A549 (cell line): ENCODE results near the gene LRRIQ1. TPM values are rescaled to one million over a fixed set of nuclear protein-coding genes. Genes with fewer than 3 reads are reported as not detected.

Experiments
- ATAC-seq, 2 experiments: fragments of 200-7000 bp in 1 of 2; fragments of >200 bp in 1 of 2; cut with Nextera tagmentation in 1 of 2; cut with Tn5 transposase in 1 of 2; 3 replicates each; pipeline versions ENCODE4 v1.8.0 to v1.9.1; 2018 to 2020; ENCODE audit warnings: mild to moderate bottlenecking in 1 of 2, moderate library complexity in 1 of 2
- CTCF ChIA-PET: fragments of 300-600 bp; sonication (Branson Sonifier 250); formaldehyde crosslinking; extraction: SDS; loops from one replicate; lab custom pipeline; 2021; ENCODE audit warnings: antibody characterized with exemption, inconsistent platforms; lab: Yijun Ruan, JAX
- POLR2A ChIA-PET: fragments of 350-600 bp; formaldehyde crosslinking; extraction: SDS; loops from one replicate; lab custom pipeline; 2021; ENCODE audit warnings: antibody characterized with exemption, inconsistent platforms; lab: Yijun Ruan, JAX
- DNase-seq, 2 experiments: peaks; one replicate each; pipeline versions ENCODE4 v3.0.0 to v3.0.0-alpha.2; 2011 to 2016; ENCODE audit warnings: low read depth in 1 of 2, low spot score in 1 of 2
- FAIRE-seq: peaks from 2 replicates; lab custom pipeline; 2011; peaks lifted over from hg19 to GRCh38; lab: Jason Lieb, UNC
- H3K27ac ChIP-seq, 2 experiments: fragments of >200 bp; sonication (Bioruptor Twin); formaldehyde crosslinking; 3 replicates each; pipeline ENCODE4 v1.5.1; 2016 to 2017
- H3K4me1 ChIP-seq: fragments of >200 bp; sonication (Bioruptor Twin); formaldehyde crosslinking; 3 replicates; pipeline ENCODE4 v1.6.1; 2016
- H3K4me2 ChIP-seq: fragments of >200 bp; sonication (Bioruptor Twin); formaldehyde crosslinking; 3 replicates; pipeline ENCODE4 v1.6.1; 2016
- H3K4me3 ChIP-seq: fragments of >200 bp; sonication (Bioruptor Twin); formaldehyde crosslinking; 3 replicates; pipeline ENCODE4 v1.5.1; 2016
- H3K9me3 ChIP-seq: fragments of >200 bp; sonication (Bioruptor Twin); formaldehyde crosslinking; 3 replicates; pipeline ENCODE4 v1.6.1; 2016
- EHMT2 ChIP-seq: fragments of 200-600 bp; sonication (generic); IDR thresholded peaks from 2 replicates; pipeline ENCODE4 v1.6.1; 2016; ENCODE audit warnings: antibody characterized with exemption, low read depth, mild to moderate bottlenecking, moderate library complexity
- HDAC2 ChIP-seq: fragments of 200-600 bp; sonication (generic); IDR thresholded peaks from 2 replicates; pipeline ENCODE4 v1.6.1; 2016
- HOXB5 ChIP-seq: fragments of 250-450 bp; sonication (Bioruptor Pico); IDR thresholded peaks from 2 replicates; pipeline ENCODE4 v1.5.0; 2020; ENCODE audit warnings: mild to moderate bottlenecking, moderate library complexity
- NPAS2 ChIP-seq: fragments of 250-450 bp; sonication (Bioruptor Pico); IDR thresholded peaks from 2 replicates; pipeline ENCODE4 v1.8.0; 2022; ENCODE audit warnings: mild to moderate bottlenecking, moderate library complexity, borderline replicate concordance
- TFCP2L1 ChIP-seq: fragments of 250-450 bp; sonication (Bioruptor Pico); IDR thresholded peaks from 2 replicates; pipeline ENCODE4 v1.5.0; 2021; ENCODE audit warnings: mild to moderate bottlenecking
- TP53 ChIP-seq: fragments of 250-450 bp; sonication (Bioruptor Pico); IDR thresholded peaks from 2 replicates; pipeline ENCODE4 v1.5.0; 2021; ENCODE audit warnings: mild to moderate bottlenecking, moderate library complexity
- WGBS: methylation state at CpG from one replicate; pipeline ENCODE4 v1.1.6; 2017; ENCODE audit errors: missing lambda C conversion rate; 5-methylcytosine and 5-hydroxymethylcytosine counted together
- polyA plus RNA-seq, 4 experiments: library from polyadenylated mRNA; depleted of rRNA in 3 of 4; stranded (reverse); fragments of >200 nt; fragmentation: RNase III in 1 of 4; extraction: RNeasy Plus Mini Kit Qiagen cat#74134 plus additional on column Dnase treatment in 1 of 4; gene quantifications; 2 replicates in 3 of 4; 3 replicates in 1 of 4; pipeline ENCODE4 v1.2.3, GENCODE V29; 2011 to 2017

Gene LRRIQ1
- polyA plus RNA-seq, 2 of the 4 experiments (the other 2 are of a cell fraction), result 1.4 to 3.7 TPM

GRCh38 chr12:85283560-85283959 lies 247.4 kb downstream of the LRRIQ1 start:
- FAIRE-seq (no peak), ATAC-seq (peak in 1 of 2 experiments; percentile 10; a peak in 1 of 6 replicates), DNase-seq (peak in 1 of 2 experiments; percentile 43)
- Histone ChIP-seq H3K27ac (peak overlapping the region; percentile 63 to 68), H3K4me2 (peak overlapping the region; percentile 95), H3K9me3 (no peaks in the 10 kb centered on the region), H3K4me1 (no peaks in the 10 kb centered on the region), H3K4me3 (peak overlapping the region; percentile 24; the same call in 2 of the 3 replicates)
- CTCF ChIA-PET, result interaction anchor here (1.1 kb wide), 1 partner anchor 12 kb away, joined by 3 read pairs; no protein-coding TSS in a partner anchor
- POLR2A ChIA-PET, result no interaction called here
- TF ChIP-seq TP53 (CRISPR knock-in tag), result no peak
- no peak for TF ChIP-seq HOXB5 (CRISPR knock-in tag)
- TF ChIP-seq TFCP2L1 (CRISPR knock-in tag), result no peak
- TF ChIP-seq HDAC2, result no peak
- TF ChIP-seq NPAS2 (CRISPR knock-in tag), result no peak
- no peak for TF ChIP-seq EHMT2
- WGBS, result 27% methylated on average over 6 of the region's 6 CpGs

Other genes with a start within 250 kb of the LRRIQ1 start
- gene SLC6A15, start 123.6 kb upstream of the LRRIQ1 start, polyA plus RNA-seq (2011; rRNA removed), result 1.0 and 1.3 TPM in 2 replicates
- gene SLC6A15, start 123.6 kb upstream of the LRRIQ1 start, polyA plus RNA-seq (2017; fragmentation: RNase III; extraction: RNeasy Plus Mini Kit Qiagen cat#74134 plus additional on column Dnase treatment), result 1.5 to 2.3 TPM (median 1.9 TPM) in 3 replicates
- gene TSPAN19, start 74 bp upstream of the LRRIQ1 start, polyA plus RNA-seq (2011; rRNA removed), result 0.29 and 0.36 TPM in 2 replicates
- 0.12 to 0.13 TPM in 2 of 3 replicates, not detected in the other for gene TSPAN19, start 74 bp upstream of the LRRIQ1 start, polyA plus RNA-seq (2017; fragmentation: RNase III; extraction: RNeasy Plus Mini Kit Qiagen cat#74134 plus additional on column Dnase treatment)
- 6.0 and 6.4 TPM in 2 replicates for gene ALX1, start 243.9 kb downstream of the LRRIQ1 start, polyA plus RNA-seq (2011; rRNA removed)
- 4.4 to 7.1 TPM (median 5.9 TPM) in 3 replicates for gene ALX1, start 243.9 kb downstream of the LRRIQ1 start, polyA plus RNA-seq (2017; fragmentation: RNase III; extraction: RNeasy Plus Mini Kit Qiagen cat#74134 plus additional on column Dnase treatment)